ENCODE results near the gene BCL11A. TPM values are rescaled to one million over a fixed set of nuclear protein-coding genes. Genes with fewer than 3 reads are reported as not detected.

Gene BCL11A
- total and polyA plus RNA-seq, 4 donors = 0.97 to 4.4 (median 2.0) TPM; not detected in 1

GRCh38 chr2:60470340-60470739, 83.1 kb downstream of the BCL11A start:
- ATAC-seq (ENCODE audit: low FRiP score) (no peak), DNase-seq (no peak)
- no peaks in the 10 kb centered on the region for H3K27me3 ChIP-seq (ENCODE audit: control insufficient read depth in 1 of 2, insufficient read depth in 2 of 2, low read length in 1 of 2)
- no peak overlapping the region for H3K4me3 ChIP-seq (ENCODE audit: low read length in 2 of 2)
- intact Hi-C loops (cut with DNase I) = no loop called here
- WGBS, 2 donors = 92 to 95% methylated on average over 5 of the region's 5 CpGs
- no peaks in the 10 kb centered on the region for H3K9me3 ChIP-seq (ENCODE audit: control insufficient read depth, low read length)
- no peak overlapping the region for H3K27ac ChIP-seq (ENCODE audit: low read depth in 1 of 2, low read length in 2 of 2)
- H3K36me3 ChIP-seq (ENCODE audit: control insufficient read depth in 1 of 2, insufficient read depth in 2 of 2, low read length in 1 of 2) = no peaks in the 10 kb centered on the region
- H3K4me1 ChIP-seq (ENCODE audit: control insufficient read depth in 1 of 2, insufficient read depth in 2 of 2, low read length in 2 of 2) = no peaks in the 10 kb centered on the region

- Histone ChIP-seq H3K36me3 (ENCODE audit: control insufficient read depth in 1 of 2, insufficient read depth in 2 of 2, low read length in 1 of 2) (no peaks in the 10 kb centered on the region), H3K9me3 (ENCODE audit: control insufficient read depth, low read length) (no peaks in the 10 kb centered on the region), H3K27me3 (ENCODE audit: control insufficient read depth in 1 of 2, insufficient read depth in 2 of 2, low read length in 1 of 2) (no peaks in the 10 kb centered on the region), H3K4me3 (ENCODE audit: low read length in 2 of 2) (no peak overlapping the region), H3K27ac (ENCODE audit: low read depth in 1 of 2, low read length in 2 of 2) (no peak overlapping the region), H3K4me1 (ENCODE audit: control insufficient read depth in 1 of 2, insufficient read depth in 2 of 2, low read length in 2 of 2) (no peaks in the 10 kb centered on the region)
- no peak for DNase-seq
- WGBS, 2 donors = 94 to 98% methylated on average over 6 of the region's 6 CpGs
- ATAC-seq (ENCODE audit: low FRiP score) = no peak
- intact Hi-C loops (cut with DNase I) = no loop called here
Observed at GRCh38 chr2:60469536-60470317, 83.7 kb downstream of the BCL11A start.

GRCh38 chr2:60468382-60469085, 84.9 kb downstream of the BCL11A start:
- DNase-seq (no peak), ATAC-seq (ENCODE audit: low FRiP score) (no peak)
- H3K4me3 ChIP-seq (ENCODE audit: low read length in 2 of 2) = no peak overlapping the region
- intact Hi-C loops (cut with DNase I) = no loop called here
- no peaks in the 10 kb centered on the region for H3K36me3 ChIP-seq (ENCODE audit: control insufficient read depth in 1 of 2, insufficient read depth in 2 of 2, low read length in 1 of 2)
- no peaks in the 10 kb centered on the region for H3K9me3 ChIP-seq (ENCODE audit: control insufficient read depth, low read length)
- no peak overlapping the region for H3K27ac ChIP-seq (ENCODE audit: low read depth in 1 of 2, low read length in 2 of 2)
- no peaks in the 10 kb centered on the region for H3K27me3 ChIP-seq (ENCODE audit: control insufficient read depth in 1 of 2, insufficient read depth in 2 of 2, low read length in 1 of 2)
- H3K4me1 ChIP-seq (ENCODE audit: control insufficient read depth in 1 of 2, insufficient read depth in 2 of 2, low read length in 2 of 2) = no peaks in the 10 kb centered on the region
- 73 to 74% methylated on average over 7 of the region's 7 CpGs for WGBS, 2 donors

GRCh38 chr2:60466161-60466702, 87.2 kb downstream of the BCL11A start:
- no peak overlapping the region for H3K4me3 ChIP-seq (ENCODE audit: low read length in 2 of 2)
- H3K27me3 ChIP-seq (ENCODE audit: control insufficient read depth in 1 of 2, insufficient read depth in 2 of 2, low read length in 1 of 2) = no peaks in the 10 kb centered on the region
- ATAC-seq (ENCODE audit: low FRiP score) (no peak), DNase-seq (no peak)
- H3K9me3 ChIP-seq (ENCODE audit: control insufficient read depth, low read length) = no peaks in the 10 kb centered on the region
- intact Hi-C loops (cut with DNase I) = no loop called here
- no peak overlapping the region for H3K27ac ChIP-seq (ENCODE audit: low read depth in 1 of 2, low read length in 2 of 2)
- no peaks in the 10 kb centered on the region for H3K36me3 ChIP-seq (ENCODE audit: control insufficient read depth in 1 of 2, insufficient read depth in 2 of 2, low read length in 1 of 2)
- WGBS, 2 donors = 92 to 93% methylated on average over 3 of the region's 3 CpGs
- no peaks in the 10 kb centered on the region for H3K4me1 ChIP-seq (ENCODE audit: control insufficient read depth in 1 of 2, insufficient read depth in 2 of 2, low read length in 2 of 2)

GRCh38 chr2:60465736-60466135, 87.7 kb downstream of the BCL11A start:
- no peaks in the 10 kb centered on the region for H3K36me3 ChIP-seq (ENCODE audit: control insufficient read depth in 1 of 2, insufficient read depth in 2 of 2, low read length in 1 of 2)
- intact Hi-C loops (cut with DNase I) = no loop called here
- H3K27ac ChIP-seq (ENCODE audit: low read depth in 1 of 2, low read length in 2 of 2) = no peak overlapping the region
- WGBS, 2 donors = 84 to 88% methylated on average over 4 of the region's 4 CpGs
- no peaks in the 10 kb centered on the region for H3K4me1 ChIP-seq (ENCODE audit: control insufficient read depth in 1 of 2, insufficient read depth in 2 of 2, low read length in 2 of 2)
- H3K4me3 ChIP-seq (ENCODE audit: low read length in 2 of 2) = no peak overlapping the region
- DNase-seq (no peak), ATAC-seq (ENCODE audit: low FRiP score) (no peak)
- no peaks in the 10 kb centered on the region for H3K27me3 ChIP-seq (ENCODE audit: control insufficient read depth in 1 of 2, insufficient read depth in 2 of 2, low read length in 1 of 2)
- H3K9me3 ChIP-seq (ENCODE audit: control insufficient read depth, low read length) = no peaks in the 10 kb centered on the region

GRCh38 chr2:60463249-60463648, 90.2 kb downstream of the BCL11A start:
- Histone ChIP-seq H3K27ac (ENCODE audit: low read depth in 1 of 2, low read length in 2 of 2) (no peak overlapping the region), H3K9me3 (ENCODE audit: control insufficient read depth, low read length) (no peaks in the 10 kb centered on the region), H3K27me3 (ENCODE audit: control insufficient read depth in 1 of 2, insufficient read depth in 2 of 2, low read length in 1 of 2) (no peaks in the 10 kb centered on the region), H3K4me1 (ENCODE audit: control insufficient read depth in 1 of 2, insufficient read depth in 2 of 2, low read length in 2 of 2) (no peaks in the 10 kb centered on the region), H3K36me3 (ENCODE audit: control insufficient read depth in 1 of 2, insufficient read depth in 2 of 2, low read length in 1 of 2) (no peaks in the 10 kb centered on the region), H3K4me3 (ENCODE audit: low read length in 2 of 2) (no peak overlapping the region)
- 3 to 6% methylated on average over 6 of the region's 6 CpGs for WGBS, 2 donors
- ATAC-seq (ENCODE audit: low FRiP score) = no peak
- DNase-seq = peak in 1 of 2 donors; percentile 59
- intact Hi-C loops (cut with DNase I) = no loop called here

- WGBS, 2 donors = 97% methylated on average over 45 to 47 of the region's 47 CpGs
- DNase-seq (no peak), ATAC-seq (ENCODE audit: low FRiP score) (no peak)
- H3K4me1 ChIP-seq (ENCODE audit: control insufficient read depth in 1 of 2, insufficient read depth in 2 of 2, low read length in 2 of 2) = no peaks in the 10 kb centered on the region
- no peaks in the 10 kb centered on the region for H3K27me3 ChIP-seq (ENCODE audit: control insufficient read depth in 1 of 2, insufficient read depth in 2 of 2, low read length in 1 of 2)
- intact Hi-C loops (cut with DNase I) = no loop called here
- H3K27ac ChIP-seq (ENCODE audit: low read depth in 1 of 2, low read length in 2 of 2) = no peak overlapping the region
- H3K4me3 ChIP-seq (ENCODE audit: low read length in 2 of 2) = no peak overlapping the region
- H3K9me3 ChIP-seq (ENCODE audit: control insufficient read depth, low read length) = no peaks in the 10 kb centered on the region
- no peaks in the 10 kb centered on the region for H3K36me3 ChIP-seq (ENCODE audit: control insufficient read depth in 1 of 2, insufficient read depth in 2 of 2, low read length in 1 of 2)
Observed at GRCh38 chr2:60461421-60462108, 91.9 kb downstream of the BCL11A start.

GRCh38 chr2:60460577-60461420, 92.7 kb downstream of the BCL11A start:
- H3K9me3 ChIP-seq (ENCODE audit: control insufficient read depth, low read length) = no peaks in the 10 kb centered on the region
- intact Hi-C loops (cut with DNase I) = no loop called here
- no peaks in the 10 kb centered on the region for H3K27me3 ChIP-seq (ENCODE audit: control insufficient read depth in 1 of 2, insufficient read depth in 2 of 2, low read length in 1 of 2)
- H3K4me1 ChIP-seq (ENCODE audit: control insufficient read depth in 1 of 2, insufficient read depth in 2 of 2, low read length in 2 of 2) = no peaks in the 10 kb centered on the region
- no peak for DNase-seq
- H3K36me3 ChIP-seq (ENCODE audit: control insufficient read depth in 1 of 2, insufficient read depth in 2 of 2, low read length in 1 of 2) = no peaks in the 10 kb centered on the region
- WGBS, 2 donors = 97% methylated on average over 76 of the region's 76 CpGs
- H3K27ac ChIP-seq (ENCODE audit: low read depth in 1 of 2, low read length in 2 of 2) = no peak overlapping the region
- ATAC-seq (ENCODE audit: low FRiP score) = peak; percentile 29
- no peak overlapping the region for H3K4me3 ChIP-seq (ENCODE audit: low read length in 2 of 2)
